HepG2 (cell line): ENCODE results near the gene SHLD1. TPM values are rescaled to one million over a fixed set of nuclear protein-coding genes. Genes with fewer than 3 reads are reported as not detected.

Source experiments
- ATAC-seq: fragments of 200-7000 bp; cut with Tn5 transposase; 3 replicates; pipeline ENCODE4 v1.9.1; 2020; ENCODE audit warnings: mild to moderate bottlenecking, moderate library complexity
- BruUV-seq: library from RNA; stranded (reverse); fragments of 400-500 nt; replicated peaks from 2 replicates; lab custom pipeline; 2021; lab: Mats Ljungman, UMichigan
- CTCF ChIA-PET: fragments of 300-600 bp; formaldehyde crosslinking; extraction: SDS; loops from one replicate; lab custom pipeline; 2021; ENCODE audit warnings: low total read pairs, inconsistent platforms, low intra/inter-chr PET ratio; lab: Yijun Ruan, JAX
- POLR2A ChIA-PET: fragments of 350-600 bp; sonication (Branson Sonifier 250); formaldehyde crosslinking; loops from one replicate; lab custom pipeline; 2020; ENCODE audit warnings: antibody characterized with exemption, inconsistent platforms; lab: Yijun Ruan, JAX
- DNase-seq: peaks from one replicate; pipeline ENCODE4 v3.0.0-alpha.2; 2015; ENCODE audit warnings: low spot score
- FAIRE-seq: peaks from 3 replicates; lab custom pipeline; 2011; peaks lifted over from hg19 to GRCh38; lab: Jason Lieb, UNC
- H2AFZ ChIP-seq: one replicate; pipeline ENCODE4 v1.6.1; 2011; ENCODE audit warnings: low read length, inconsistent platforms
- H3K27ac ChIP-seq: fragments of 300-600 bp; 3 replicates; pipeline ENCODE4 v1.8.0; 2011; ENCODE audit warnings: mixed run types, mild to moderate bottlenecking, mixed read lengths, low read length, inconsistent platforms; ENCODE audit not compliant: insufficient read depth; ENCODE audit errors: extremely low read length
- H3K27me3 ChIP-seq, 2 experiments: fragments of 200-600 bp in 1 of 2; 2 replicates in 1 of 2; 3 replicates in 1 of 2; pipeline versions ENCODE4 v1.6.0 to v1.8.0; 2011; ENCODE audit warnings: low read length in 2 of 2, mild to moderate bottlenecking in 2 of 2, moderate library complexity in 2 of 2, inconsistent platforms in 1 of 2; ENCODE audit not compliant: insufficient read depth in 2 of 2, control insufficient read depth in 1 of 2
- H3K36me3 ChIP-seq, 2 experiments: fragments of 200-600 bp in 1 of 2; replicated peaks in 1 of 2; 2 replicates in 1 of 2; 3 replicates in 1 of 2; pipeline versions ENCODE4 v1.5.1 to v1.8.0; 2011; ENCODE audit warnings: low read length in 2 of 2, inconsistent platforms in 1 of 2; ENCODE audit not compliant: insufficient read depth in 2 of 2, control insufficient read depth in 1 of 2
- H3K4me1 ChIP-seq: 2 replicates; pipeline ENCODE4 v1.5.1; 2012; ENCODE audit warnings: low read length, inconsistent platforms; ENCODE audit not compliant: insufficient read depth
- H3K4me2 ChIP-seq: 2 replicates; pipeline ENCODE4 v1.6.0; 2011; ENCODE audit warnings: low read depth, low read length, inconsistent platforms
- H3K4me3 ChIP-seq, 3 experiments: fragments of 200-600 bp in 1 of 3; sonication (generic), shearing (Covaris generic) in 1 of 3; replicated peaks in 1 of 3; 2 replicates each; pipeline ENCODE4 v1.5.1; 2011 to 2016; ENCODE audit warnings: low read length in 3 of 3, inconsistent platforms in 2 of 3, low read depth in 2 of 3, mild to moderate bottlenecking in 2 of 3, control low read depth in 1 of 3, mixed read lengths in 1 of 3; ENCODE audit not compliant: insufficient read depth in 1 of 3
- H3K79me2 ChIP-seq: one replicate; pipeline ENCODE4 v1.6.1; 2011; ENCODE audit warnings: low read length, inconsistent platforms; ENCODE audit not compliant: insufficient read depth
- H3K9ac ChIP-seq: 2 replicates; pipeline ENCODE4 v1.6.0; 2011; ENCODE audit warnings: mild to moderate bottlenecking, low read depth, low read length, inconsistent platforms; ENCODE audit not compliant: insufficient read depth
- H3K9me3 ChIP-seq: 2 replicates; pipeline ENCODE4 v1.5.1; 2012; ENCODE audit warnings: mild to moderate bottlenecking, low read length
- H4K20me1 ChIP-seq: 2 replicates; pipeline ENCODE4 v1.6.0; 2011; ENCODE audit warnings: inconsistent platforms, mild to moderate bottlenecking, low read length, moderate library complexity; ENCODE audit not compliant: insufficient read depth
- AGO1 ChIP-seq: fragments of 200-400 bp; formaldehyde crosslinking; IDR thresholded peaks from 2 replicates; pipeline ENCODE4 v1.6.1; 2017; ENCODE audit warnings: mild to moderate bottlenecking, low read depth, low read length, moderate library complexity; ENCODE audit not compliant: poor library complexity, severe bottlenecking
- ARID5B ChIP-seq: IDR thresholded peaks from 2 replicates; pipeline ENCODE4 v1.4.0; 2020; ENCODE audit warnings: mild to moderate bottlenecking, missing genetic modification reagents
- ATF7-NPFF ChIP-seq: sonication (generic); formaldehyde crosslinking; IDR thresholded peaks from 2 replicates; pipeline ENCODE4 v1.8.1; 2023; ENCODE audit warnings: mild to moderate bottlenecking, low read depth, missing genetic modification reagents, moderate library complexity
- BCL6 ChIP-seq: IDR thresholded peaks from 2 replicates; pipeline ENCODE4 v1.6.1; 2016; ENCODE audit warnings: missing genetic modification reagents, missing compliant biosample characterization
- CBX2 ChIP-seq, 2 experiments: fragments of 200-600 bp in 1 of 2; sonication (generic); formaldehyde crosslinking in 1 of 2; IDR thresholded peaks; 2 replicates each; pipeline versions ENCODE4 v1.7.0 to v1.8.1; 2018 to 2022; ENCODE audit warnings: low read depth in 2 of 2, low read length in 1 of 2, mild to moderate bottlenecking in 1 of 2, missing genetic modification reagents in 1 of 2
- FOXM1 ChIP-seq: sonication (generic); formaldehyde crosslinking; IDR thresholded peaks from 2 replicates; pipeline ENCODE4 v1.5.0; 2020; ENCODE audit warnings: missing genetic modification reagents
- KLF6 ChIP-seq: IDR thresholded peaks from 2 replicates; pipeline ENCODE4 v1.8.0; 2016; ENCODE audit warnings: missing biosample characterization, missing genetic modification reagents
- MIXL1 ChIP-seq: IDR thresholded peaks from 2 replicates; pipeline ENCODE4 v1.6.1; 2016
- ZNF282 ChIP-seq: fragments of 450-650 bp; IDR thresholded peaks from 2 replicates; pipeline ENCODE4 v1.6.1; 2018; ENCODE audit not compliant: partially characterized antibody
- ZNF432 ChIP-seq: sonication (generic); formaldehyde crosslinking; IDR thresholded peaks from 2 replicates; pipeline ENCODE4 v1.5.0; 2020; ENCODE audit warnings: missing genetic modification reagents, mild to moderate bottlenecking, borderline replicate concordance
- ZNF468 ChIP-seq: sonication (generic); formaldehyde crosslinking; IDR thresholded peaks from 2 replicates; pipeline ENCODE4 v1.8.0; 2022; ENCODE audit warnings: mild to moderate bottlenecking, moderate library complexity, missing genetic modification reagents
- ZNF562 ChIP-seq: sonication (generic); formaldehyde crosslinking; IDR thresholded peaks from 2 replicates; pipeline ENCODE4 v1.8.0; 2022; ENCODE audit warnings: missing genetic modification reagents, borderline replicate concordance
- ZNF75D ChIP-seq: sonication (generic); formaldehyde crosslinking; IDR thresholded peaks from 2 replicates; pipeline ENCODE4 v1.8.1; 2023; ENCODE audit warnings: missing genetic modification reagents, mild to moderate bottlenecking, borderline replicate concordance
- ZXDC ChIP-seq: sonication (generic); formaldehyde crosslinking; IDR thresholded peaks from 2 replicates; pipeline ENCODE4 v1.5.0; 2020; ENCODE audit warnings: mild to moderate bottlenecking, missing genetic modification reagents
- WGBS: methylation state at CpG from one replicate; pipeline ENCODE4 v1.1.6; 2017; ENCODE audit warnings: low lambda C conversion rate; 5-methylcytosine and 5-hydroxymethylcytosine counted together
- in situ Hi-C: cut with HindIII; loops from 2 replicates; pipeline ENCODE4 v1.10.0; 2017; ENCODE audit warnings: low pct_unique_long_range_greater_than_20kb; ENCODE audit not compliant: extremely low pct_ligation_motif_present
- intact Hi-C: fragments of 100-400 bp; cut with micrococcal nuclease; formaldehyde crosslinking; loops from one replicate; pipeline ENCODE4 v1.10.0; 2022; ENCODE audit not compliant: unreplicated experiment
- polyA plus RNA-seq, 8 experiments: library from polyadenylated mRNA; depleted of rRNA in 3 of 8; stranded (reverse) in 7 of 8; unstranded in 1 of 8; fragments of >200 nt; fragmentation: Illumina TruSeq in 4 of 8; extraction: Trizol in 4 of 8; gene quantifications; 2 replicates each; pipeline versions ENCODE4 v1.2.1 to v1.2.3, GENCODE V29; 2011 to 2016; ENCODE audit warnings: low read depth in 4 of 8, missing spikeins in 1 of 8, mixed read lengths in 1 of 8; ENCODE audit not compliant: insufficient read depth in 1 of 8
- total RNA-seq, 5 experiments: library from RNA; depleted of rRNA; stranded (reverse); fragments of >200 nt; fragmentation: Illumina TruSeq; extraction: Trizol; gene quantifications; 2 replicates each; pipeline ENCODE4 v1.2.3, GENCODE V29; 2016; ENCODE audit warnings: low read depth in 1 of 5

SHLD1 gene
- total and polyA plus RNA-seq, 2 of the 13 experiments (the other 11 are each of a cell fraction or from before 2014, with no cell fraction given) = 8.9 to 10.0 TPM

- TF ChIP-seq ZNF468 (CRISPR knock-in tag) = no peak
- TF ChIP-seq BCL6 (CRISPR knock-in tag) = no peak
- TF ChIP-seq ZNF282 = no peak
- no peak for TF ChIP-seq ARID5B (CRISPR knock-in tag)
- TF ChIP-seq ZNF75D (CRISPR knock-in tag) = no peak
- no peak for TF ChIP-seq KLF6 (CRISPR knock-in tag)
Measured at GRCh38 chr20:5840411-5841002, 90.3 kb downstream of the SHLD1 start (continued).

- BruUV-seq = no TSS peak
- Histone ChIP-seq H3K9me3 (no peaks in the 10 kb centered on the region), H3K27ac (no peak overlapping the region), H3K27me3 (no peaks in the 10 kb centered on the region), H3K4me2 (no peak overlapping the region), H3K79me2 (no peaks in the 10 kb centered on the region), H3K4me3 (no peak overlapping the region), H3K36me3 (no peaks in the 10 kb centered on the region), H4K20me1 (no peaks in the 10 kb centered on the region), H2AFZ (no peak overlapping the region), H3K9ac (no peak overlapping the region), H3K4me1 (peaks cover 23% of the 10 kb centered on the region)
- intact Hi-C loops = no loop called here
- ATAC-seq (no peak), FAIRE-seq (no peak), DNase-seq (no peak)
- TF ChIP-seq AGO1 = no peak
- TF ChIP-seq CBX2 (IDR thresholded peaks at IDR 0.05; ENCODE audit: low read depth, low read length) = no peak
- TF ChIP-seq CBX2 (CRISPR knock-in tag; IDR thresholded peaks at IDR 0.05; ENCODE audit: low read depth) = no peak
- no peak for TF ChIP-seq MIXL1
- TF ChIP-seq ATF7-NPFF (CRISPR knock-in tag) = no peak
- no peak for TF ChIP-seq ZNF562
- TF ChIP-seq ZNF432 (CRISPR knock-in tag) = no peak
- no peak for TF ChIP-seq FOXM1
- no peak for TF ChIP-seq ZXDC (CRISPR knock-in tag)
- in situ Hi-C loops = no loop called here
- WGBS = 99% methylated on average over 1 of the region's 1 CpG
- CTCF ChIA-PET = no interaction called here
- POLR2A ChIA-PET = no interaction called here
Measured at GRCh38 chr20:5841522-5841921, 91.3 kb downstream of the SHLD1 start.
